Measurements from ENCODE around the gene UCP3.

DNA sequence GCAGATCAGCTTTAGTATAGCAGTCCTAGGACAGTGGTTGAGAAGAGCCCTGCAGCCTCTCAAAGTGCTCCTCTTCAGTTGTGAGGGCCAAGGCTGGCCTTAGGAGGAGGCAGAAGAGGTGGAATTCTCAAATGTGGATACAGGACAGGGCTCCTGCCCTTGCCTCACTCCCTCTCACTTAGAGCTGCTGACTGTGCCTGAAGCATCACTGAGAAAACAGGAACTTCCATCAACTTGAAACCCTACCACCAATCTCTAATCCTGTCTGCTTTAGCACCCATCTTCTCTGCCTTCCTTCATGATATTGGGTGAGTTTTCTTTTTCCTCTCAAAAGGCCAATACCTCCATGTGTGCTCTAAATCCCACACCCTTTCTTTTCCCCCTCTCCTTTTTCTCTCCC is 14.4 kb upstream of the UCP3 start:
- TF ChIP-seq, protein P1, sequence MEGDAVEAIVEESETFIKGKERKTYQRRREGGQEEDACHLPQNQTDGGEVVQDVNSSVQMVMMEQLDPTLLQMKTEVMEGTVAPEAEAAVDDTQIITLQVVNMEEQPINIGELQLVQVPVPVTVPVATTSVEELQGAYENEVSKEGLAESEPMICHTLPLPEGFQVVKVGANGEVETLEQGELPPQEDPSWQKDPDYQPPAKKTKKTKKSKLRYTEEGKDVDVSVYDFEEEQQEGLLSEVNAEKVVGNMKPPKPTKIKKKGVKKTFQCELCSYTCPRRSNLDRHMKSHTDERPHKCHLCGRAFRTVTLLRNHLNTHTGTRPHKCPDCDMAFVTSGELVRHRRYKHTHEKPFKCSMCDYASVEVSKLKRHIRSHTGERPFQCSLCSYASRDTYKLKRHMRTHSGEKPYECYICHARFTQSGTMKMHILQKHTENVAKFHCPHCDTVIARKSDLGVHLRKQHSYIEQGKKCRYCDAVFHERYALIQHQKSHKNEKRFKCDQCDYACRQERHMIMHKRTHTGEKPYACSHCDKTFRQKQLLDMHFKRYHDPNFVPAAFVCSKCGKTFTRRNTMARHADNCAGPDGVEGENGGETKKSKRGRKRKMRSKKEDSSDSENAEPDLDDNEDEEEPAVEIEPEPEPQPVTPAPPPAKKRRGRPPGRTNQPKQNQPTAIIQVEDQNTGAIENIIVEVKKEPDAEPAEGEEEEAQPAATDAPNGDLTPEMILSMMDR (IDR thresholded peaks at IDR 0.05), result no peak
- no peak for TF ChIP-seq POLR2AphosphoS5 (IDR thresholded peaks at IDR 0.05)

Data from stomach (tissue), 4 donors.